Panc1 (cell line): ENCODE measurements around the gene SARDH. TPM values are rescaled to one million over a fixed set of nuclear protein-coding genes. Genes with fewer than 3 reads are reported as not detected.

ENCODE experiments used
- ATAC-seq: fragments of 200-7000 bp; cut with Tn5 transposase; 2 replicates; pipeline ENCODE4 v1.9.1; 2020; ENCODE audit warnings: mild to moderate bottlenecking, moderate library complexity
- BruUV-seq: library from RNA; stranded (reverse); fragments of 400-500 nt; replicated peaks from 2 replicates; lab custom pipeline; 2021; lab: Mats Ljungman, UMichigan
- CTCF ChIA-PET: fragments of 300-600 bp; sonication (Branson Sonifier 250); formaldehyde crosslinking; loops from one replicate; lab custom pipeline; 2022; ENCODE audit warnings: antibody characterized with exemption; lab: Charles Lee
- POLR2A ChIA-PET: fragments of 300-600 bp; sonication (Branson Sonifier 250); formaldehyde crosslinking; loops from one replicate; lab custom pipeline; 2022; ENCODE audit warnings: antibody characterized with exemption; lab: Charles Lee
- DNase-seq: peaks from one replicate; pipeline ENCODE4 v3.0.0-alpha.2; 2010; ENCODE audit warnings: low read depth, low spot score
- H3K27ac ChIP-seq: 2 replicates; pipeline ENCODE4 v1.5.1; 2011; ENCODE audit warnings: mild to moderate bottlenecking, low read length, inconsistent platforms
- H3K27me3 ChIP-seq: fragments of 200-500 bp; sonication (Bioruptor generic); 2 replicates; pipeline ENCODE4 v1.6.0; 2014; ENCODE audit warnings: low read length, inconsistent platforms; ENCODE audit not compliant: control insufficient read depth, insufficient read depth
- H3K36me3 ChIP-seq: fragments of 200-500 bp; sonication (Bioruptor generic); 2 replicates; pipeline ENCODE4 v1.5.1; 2014; ENCODE audit warnings: inconsistent platforms, mild to moderate bottlenecking, low read length, moderate library complexity; ENCODE audit not compliant: control insufficient read depth, insufficient read depth
- H3K4me1 ChIP-seq: 2 replicates; pipeline ENCODE4 v1.5.1; 2011; ENCODE audit warnings: inconsistent platforms, mild to moderate bottlenecking, low read length, moderate library complexity; ENCODE audit not compliant: control insufficient read depth, insufficient read depth
- H3K4me3 ChIP-seq, 2 experiments: 2 replicates each; pipeline ENCODE4 v1.5.1; 2011 to 2012; ENCODE audit warnings: low read depth in 2 of 2, low read length in 2 of 2, mild to moderate bottlenecking in 2 of 2, inconsistent platforms in 1 of 2, moderate library complexity in 1 of 2
- H3K9me3 ChIP-seq: fragments of 200-500 bp; sonication (Bioruptor generic); 2 replicates; pipeline ENCODE4 v1.5.1; 2014; ENCODE audit warnings: low read depth, mild to moderate bottlenecking, inconsistent platforms, low read length, moderate library complexity; ENCODE audit not compliant: control insufficient read depth, insufficient read depth
- CTCF ChIP-seq: fragments of 450-650 bp; IDR thresholded peaks from 2 replicates; pipeline ENCODE4 v1.5.1; 2017; ENCODE audit warnings: mild to moderate bottlenecking
- POLR2AphosphoS5 ChIP-seq: IDR thresholded peaks from 2 replicates; pipeline ENCODE4 v1.6.1; 2012; ENCODE audit warnings: mild to moderate bottlenecking, low read depth, low read length, moderate library complexity
- REST ChIP-seq, 2 experiments: IDR thresholded peaks; 2 replicates each; pipeline ENCODE4 v1.6.1; 2011 to 2012; ENCODE audit warnings: low read depth in 2 of 2, control low read depth in 1 of 2, low read length in 1 of 2, mild to moderate bottlenecking in 1 of 2, moderate library complexity in 1 of 2; ENCODE audit not compliant: insufficient read depth in 1 of 2
- SIN3A ChIP-seq: IDR thresholded peaks from 2 replicates; pipeline ENCODE4 v1.6.1; 2012; ENCODE audit warnings: low read depth, mild to moderate bottlenecking, low read length, moderate library complexity, borderline replicate concordance; ENCODE audit not compliant: insufficient read depth
- TCF7L2 ChIP-seq: IDR thresholded peaks from 2 replicates; pipeline ENCODE4 v1.6.1; 2011; ENCODE audit warnings: mild to moderate bottlenecking, low read depth, low read length, inconsistent platforms
- in situ Hi-C: cut with HindIII; loops from 2 replicates; pipeline ENCODE4 v1.10.0; 2016; ENCODE audit warnings: low sequenced_read_pairs, low pct_unique_long_range_greater_than_20kb
- intact Hi-C: fragments of 100-400 bp; cut with micrococcal nuclease; formaldehyde crosslinking; loops from one replicate; pipeline ENCODE4 v1.10.0; 2022; ENCODE audit not compliant: unreplicated experiment
- total RNA-seq: library from RNA; stranded (reverse); gene quantifications from one replicate; pipeline ENCODE4 v1.2.1, GENCODE V29; 2021; ENCODE audit not compliant: unreplicated experiment

The SARDH gene
- total RNA-seq, 1 experiment from 2014 or later: 0.13 TPM

GRCh38 chr9:133735931-133736330 is 2.2 kb downstream of the SARDH start:
- TF ChIP-seq SIN3A: no peak
- ChIA-PET POLR2A (no interaction called here), CTCF (no interaction called here)
- Histone ChIP-seq H3K4me1 (no peaks in the 10 kb centered on the region), H3K9me3 (no peaks in the 10 kb centered on the region), H3K36me3 (no peaks in the 10 kb centered on the region), H3K27me3 (no peaks in the 10 kb centered on the region), H3K27ac (no peak overlapping the region), H3K4me3 (no peak overlapping the region)
- ATAC-seq: no peak
- in situ Hi-C loops (no loop called here), intact Hi-C loops (no loop called here)
- DNase-seq: no peak
- BruUV-seq: no TSS peak

GRCh38 chr9:133735415-133735775 is 2.8 kb downstream of the SARDH start:
- TF ChIP-seq REST (IDR thresholded peaks at IDR 0.05; ENCODE audit: insufficient read depth in 1 of 2, low read depth in 2 of 2, low read length in 1 of 2) (no peak), TCF7L2 (no peak), POLR2AphosphoS5 (no peak), CTCF (no peak), SIN3A (no peak)
- Histone ChIP-seq H3K4me3 (no peak overlapping the region), H3K27me3 (no peaks in the 10 kb centered on the region), H3K9me3 (no peaks in the 10 kb centered on the region), H3K36me3 (no peaks in the 10 kb centered on the region), H3K4me1 (no peaks in the 10 kb centered on the region), H3K27ac (no peak overlapping the region)
- ChIA-PET POLR2A (no interaction called here), CTCF (no interaction called here)
- ATAC-seq (no peak), DNase-seq (no peak)
- intact Hi-C loops: no loop called here
- in situ Hi-C loops: no loop called here
- BruUV-seq: no TSS peak

GRCh38 chr9:133734590-133735414 is 3.4 kb downstream of the SARDH start:
- Histone ChIP-seq H3K9me3 (no peaks in the 10 kb centered on the region), H3K27me3 (no peaks in the 10 kb centered on the region), H3K27ac (no peak overlapping the region), H3K4me3 (no peak overlapping the region), H3K4me1 (no peaks in the 10 kb centered on the region), H3K36me3 (no peaks in the 10 kb centered on the region)
- in situ Hi-C loops: no loop called here
- no peak for DNase-seq
- TF ChIP-seq TCF7L2: no peak
- no peak for TF ChIP-seq REST (IDR thresholded peaks at IDR 0.05; ENCODE audit: insufficient read depth in 1 of 2, low read depth in 2 of 2, low read length in 1 of 2)
- TF ChIP-seq POLR2AphosphoS5: no peak
- TF ChIP-seq SIN3A: no peak
- TF ChIP-seq CTCF: no peak
- ATAC-seq: no peak
- intact Hi-C loops: no loop called here
- ChIA-PET POLR2A (no interaction called here), CTCF (no interaction called here)
- BruUV-seq: no TSS peak
